Activated gamma-delta T cell treated with Interleukin-2 at 50 U/mL for 16 hours (primary cell): ENCODE results near the gene ARHGAP33.
"Not testable (repeated sequence)": the region's sequence is repeated elsewhere in the genome, so short reads cannot be mapped to it uniquely, and the experiment has no call there.

Experiments
- DNase-seq: peaks from one replicate; pipeline ENCODE4 v3.0.0-alpha.2; 2020

Gene ARHGAP33

GRCh38 chr19:35756377-35757230 lies 18.8 kb upstream of the ARHGAP33 start, which contains the start of gene HSPB6:
Gene HSPB6 (minus strand): TSS chr19:35757029. CDS start chr19:35757008, 21 bp downstream.
- DNase-seq = no peak

GRCh38 chr19:35757231-35757748 lies 18.1 kb upstream of the ARHGAP33 start:
- DNase-seq = no peak

- DNase-seq = peak; percentile 98
Observed at GRCh38 chr19:35757749-35758608, 17.4 kb upstream of the ARHGAP33 start, which contains the start of gene PROSER3. Gene PROSER3 (plus strand): TSS chr19:35758176. CDS start chr19:35758216, 40 bp downstream.

GRCh38 chr19:35759697-35760096 lies 15.7 kb upstream of the ARHGAP33 start:
- DNase-seq = no peak

- no peak for DNase-seq
Observed at GRCh38 chr19:35760711-35761349, 14.5 kb upstream of the ARHGAP33 start.

- DNase-seq = no peak
Observed at GRCh38 chr19:35764432-35765315, 10.7 kb upstream of the ARHGAP33 start.

GRCh38 chr19:35766571-35767104 lies 8.7 kb upstream of the ARHGAP33 start:
- DNase-seq = no peak

GRCh38 chr19:35767288-35768081 lies 7.9 kb upstream of the ARHGAP33 start:
- DNase-seq = no peak

- no peak for DNase-seq
Observed at GRCh38 chr19:35768082-35768421, 7.3 kb upstream of the ARHGAP33 start.

GRCh38 chr19:35772362-35772761 lies 3.0 kb upstream of the ARHGAP33 start:
- not testable (repeated sequence) for DNase-seq

- no peak for DNase-seq
Observed at GRCh38 chr19:35773020-35773806, 2.2 kb upstream of the ARHGAP33 start.

GRCh38 chr19:35774274-35775045 lies 904 bp upstream of the ARHGAP33 start:
- DNase-seq = no peak

GRCh38 chr19:35775046-35775297 lies 392 bp upstream of the ARHGAP33 start:
- DNase-seq = no peak

- no peak for DNase-seq
Observed at GRCh38 chr19:35776102-35776788, 881 bp downstream of the ARHGAP33 start.

GRCh38 chr19:35777086-35777841 lies 1.9 kb downstream of the ARHGAP33 start:
- DNase-seq = no peak

- no peak for DNase-seq
Observed at GRCh38 chr19:35777961-35778360, 2.6 kb downstream of the ARHGAP33 start.

- no peak for DNase-seq
Observed at GRCh38 chr19:35779033-35779432, 3.7 kb downstream of the ARHGAP33 start.

GRCh38 chr19:35780058-35780457 lies 4.7 kb downstream of the ARHGAP33 start:
- no peak for DNase-seq
